SK-N-SH (cell line): ENCODE data around the gene GGA3.

Experiments used
- CTCF ChIP-seq: fragments of 200-600 bp; sonication (generic); IDR thresholded peaks from 2 replicates; pipeline ENCODE4 v1.6.1; 2017; ENCODE audit warnings: antibody characterized with exemption, mild to moderate bottlenecking, moderate library complexity
- GABPA ChIP-seq: IDR thresholded peaks from 2 replicates; pipeline ENCODE4 v1.4.0; 2012; ENCODE audit warnings: low read depth, mild to moderate bottlenecking
- POLR2AphosphoS5 ChIP-seq: IDR thresholded peaks from 2 replicates; pipeline ENCODE4 v1.6.1; 2012; ENCODE audit warnings: low read depth, low read length
- USF1 ChIP-seq: IDR thresholded peaks from 2 replicates; pipeline ENCODE4 v1.4.0; 2012; ENCODE audit warnings: low read depth, borderline replicate concordance

- TF ChIP-seq CTCF (no peak), GABPA (no peak), USF1 (no peak), POLR2AphosphoS5 (no peak)
Measured at GRCh38 chr17:75228305-75228704, 33.1 kb downstream of the GGA3 start.
